ENCODE measurements around the gene JAKMIP2.

- TF ChIP-seq CTCF (IDR thresholded peaks at IDR 0.05; ENCODE audit: insufficient read depth, low read length) (no peak), POLR2AphosphoS5 (IDR thresholded peaks at IDR 0.05; ENCODE audit: low read depth) (no peak), REST (IDR thresholded peaks at IDR 0.05; ENCODE audit: insufficient replicate concordance, low read depth) (no peak), GABPA (IDR thresholded peaks at IDR 0.05; ENCODE audit: low read depth) (no peak)
These were observed 111.7 kb downstream of the JAKMIP2 start for GRCh38 chr5:147670815-147671214.

Measured in HL-60 (cell line).